ENCODE measurements around the gene ALS2CL. TPM values are rescaled to one million over a fixed set of nuclear protein-coding genes. Genes with fewer than 3 reads are reported as not detected.
A peak's percentile ranks its signal among the peaks of the same experiment; 100 is the strongest.

ALS2CL gene
- total RNA-seq, 3 donors from 2014 or later = 28.5 to 68.1 (median 43.7) TPM

DNA sequence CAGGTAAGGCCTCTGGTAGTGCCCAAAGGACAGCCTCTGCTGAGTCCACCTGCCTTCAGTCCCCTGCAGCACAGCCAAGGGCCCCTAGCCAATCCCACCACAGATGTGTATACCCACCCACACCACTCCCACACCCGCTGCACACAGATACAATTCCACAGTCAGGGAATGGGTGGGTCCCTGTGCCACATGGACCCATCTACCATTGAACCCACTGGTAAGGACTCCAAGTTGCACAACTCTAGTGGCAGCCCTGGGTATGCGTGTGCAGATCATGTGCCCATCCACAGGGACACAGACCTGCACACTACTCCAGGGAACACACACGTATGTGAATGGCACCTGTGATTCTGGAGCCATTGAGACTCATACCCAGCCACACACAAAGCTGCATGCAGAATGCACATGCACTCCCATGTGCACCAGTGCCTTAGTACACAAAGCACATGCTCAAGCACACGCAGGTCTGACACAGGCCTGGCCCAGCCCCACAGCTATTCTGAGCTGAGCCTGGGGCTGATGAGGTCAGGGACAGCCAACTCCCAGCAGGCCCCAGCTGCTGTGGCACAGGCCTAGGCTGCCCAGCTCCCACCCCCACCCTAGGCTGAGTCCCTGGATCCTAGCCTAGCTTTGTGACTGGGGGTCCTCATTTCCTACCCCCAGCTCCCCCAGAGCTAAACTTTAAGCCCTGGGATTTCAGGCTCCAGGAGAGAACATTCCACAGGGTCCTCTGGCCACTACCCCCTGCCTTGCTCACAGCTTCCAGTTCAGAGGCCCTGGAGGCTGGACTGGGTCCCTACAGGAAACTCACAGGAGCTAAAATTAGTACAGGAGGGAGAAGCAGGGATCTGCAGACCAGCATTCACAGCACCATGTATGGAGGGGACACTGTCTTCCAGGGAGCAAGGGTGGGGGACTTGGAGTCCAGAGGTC lies 2.7 kb upstream of the ALS2CL start:
- H3K4me1 ChIP-seq (ENCODE audit: low read depth) = peaks cover 21% of the 10 kb centered on the region
- intact Hi-C loops (cut with DNase I, micrococcal nuclease) = no loop called here
- ATAC-seq (no peak), DNase-seq (no peak)
- no peak overlapping the region for H3K4me3 ChIP-seq
- H3K9me3 ChIP-seq = no peaks in the 10 kb centered on the region
- TF ChIP-seq, protein P1, sequence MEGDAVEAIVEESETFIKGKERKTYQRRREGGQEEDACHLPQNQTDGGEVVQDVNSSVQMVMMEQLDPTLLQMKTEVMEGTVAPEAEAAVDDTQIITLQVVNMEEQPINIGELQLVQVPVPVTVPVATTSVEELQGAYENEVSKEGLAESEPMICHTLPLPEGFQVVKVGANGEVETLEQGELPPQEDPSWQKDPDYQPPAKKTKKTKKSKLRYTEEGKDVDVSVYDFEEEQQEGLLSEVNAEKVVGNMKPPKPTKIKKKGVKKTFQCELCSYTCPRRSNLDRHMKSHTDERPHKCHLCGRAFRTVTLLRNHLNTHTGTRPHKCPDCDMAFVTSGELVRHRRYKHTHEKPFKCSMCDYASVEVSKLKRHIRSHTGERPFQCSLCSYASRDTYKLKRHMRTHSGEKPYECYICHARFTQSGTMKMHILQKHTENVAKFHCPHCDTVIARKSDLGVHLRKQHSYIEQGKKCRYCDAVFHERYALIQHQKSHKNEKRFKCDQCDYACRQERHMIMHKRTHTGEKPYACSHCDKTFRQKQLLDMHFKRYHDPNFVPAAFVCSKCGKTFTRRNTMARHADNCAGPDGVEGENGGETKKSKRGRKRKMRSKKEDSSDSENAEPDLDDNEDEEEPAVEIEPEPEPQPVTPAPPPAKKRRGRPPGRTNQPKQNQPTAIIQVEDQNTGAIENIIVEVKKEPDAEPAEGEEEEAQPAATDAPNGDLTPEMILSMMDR (IDR thresholded peaks at IDR 0.05) = no peak
- H3K36me3 ChIP-seq (ENCODE audit: low read depth) = no peaks in the 10 kb centered on the region

DNA sequence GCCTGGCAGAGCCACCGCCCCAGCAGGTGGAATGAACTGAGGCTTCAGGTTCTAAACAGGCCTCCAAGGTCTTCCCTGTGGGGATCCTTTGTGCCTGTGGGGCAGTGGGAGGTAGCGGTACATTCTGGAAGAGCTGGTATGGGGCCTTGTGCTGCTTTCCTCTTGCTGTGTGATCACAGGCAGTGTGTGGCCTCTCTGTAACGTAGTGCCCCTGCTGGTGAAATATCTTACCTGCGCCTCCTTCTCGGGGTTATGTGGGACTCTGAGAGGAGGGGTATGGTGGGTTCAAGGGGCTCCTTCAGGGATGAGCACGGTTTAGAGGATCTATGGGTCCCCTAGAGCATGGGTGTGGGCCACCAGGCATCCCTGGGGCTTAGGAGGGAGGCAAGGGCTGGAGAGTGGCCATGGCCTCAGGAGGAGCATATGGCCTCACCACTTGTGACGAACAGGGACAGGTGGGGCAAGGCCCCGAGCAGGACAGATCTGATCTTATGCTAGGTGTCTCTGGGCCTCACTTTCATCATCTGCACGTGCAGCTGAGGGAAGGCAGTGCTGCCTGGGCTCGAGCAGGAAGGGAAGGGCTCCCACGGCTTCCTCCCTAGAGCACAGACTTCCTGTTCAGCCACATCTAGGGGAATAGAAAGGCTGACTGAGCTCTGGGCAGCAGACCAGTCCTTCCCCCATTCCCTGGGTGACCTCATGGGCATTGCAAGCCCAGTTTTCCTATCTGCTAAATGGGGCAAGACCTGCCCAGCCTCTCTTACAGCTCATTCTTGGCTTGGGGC lies 1.9 kb upstream of the ALS2CL start:
- no peak for ATAC-seq
- Histone ChIP-seq H3K9me3 (no peaks in the 10 kb centered on the region), H3K4me1 (ENCODE audit: low read depth) (peaks cover 27% of the 10 kb centered on the region), H3K36me3 (ENCODE audit: low read depth) (no peaks in the 10 kb centered on the region), H3K4me3 (no peak overlapping the region)
- TF ChIP-seq, protein P1 (IDR thresholded peaks at IDR 0.05) = no peak
- peak in 2 of 3 donors; percentile 43 to 47 for DNase-seq
- intact Hi-C loops (cut with DNase I, micrococcal nuclease) = no loop called here

DNA sequence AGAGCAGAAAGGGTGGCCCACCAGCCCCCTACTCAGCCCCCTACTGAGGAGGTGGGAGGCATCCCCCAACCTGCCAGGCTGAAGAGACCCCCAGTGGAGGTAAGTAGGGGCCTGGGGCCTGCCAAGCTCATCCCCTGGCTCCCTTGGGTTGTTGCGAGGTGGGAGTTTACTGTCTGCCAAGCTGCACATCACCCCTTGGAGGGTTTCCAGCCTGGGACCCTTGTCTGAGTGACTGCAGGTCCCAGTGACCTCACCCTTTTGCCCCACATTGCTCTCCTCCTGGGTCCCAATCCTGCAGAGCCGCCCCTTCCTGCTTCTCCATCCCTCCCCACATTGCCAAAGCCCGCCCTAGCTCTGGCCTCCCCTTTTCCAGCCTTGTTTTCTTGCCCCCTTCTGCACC lies 1.0 kb upstream of the ALS2CL start:
- Histone ChIP-seq H3K9me3 (no peaks in the 10 kb centered on the region), H3K4me3 (no peak overlapping the region), H3K36me3 (ENCODE audit: low read depth) (no peaks in the 10 kb centered on the region), H3K4me1 (ENCODE audit: low read depth) (peaks cover 29% of the 10 kb centered on the region)
- intact Hi-C loops (cut with DNase I, micrococcal nuclease) = no loop called here
- no peak for ATAC-seq
- TF ChIP-seq, protein P1 (IDR thresholded peaks at IDR 0.05) = no peak
- DNase-seq = no peak

DNA sequence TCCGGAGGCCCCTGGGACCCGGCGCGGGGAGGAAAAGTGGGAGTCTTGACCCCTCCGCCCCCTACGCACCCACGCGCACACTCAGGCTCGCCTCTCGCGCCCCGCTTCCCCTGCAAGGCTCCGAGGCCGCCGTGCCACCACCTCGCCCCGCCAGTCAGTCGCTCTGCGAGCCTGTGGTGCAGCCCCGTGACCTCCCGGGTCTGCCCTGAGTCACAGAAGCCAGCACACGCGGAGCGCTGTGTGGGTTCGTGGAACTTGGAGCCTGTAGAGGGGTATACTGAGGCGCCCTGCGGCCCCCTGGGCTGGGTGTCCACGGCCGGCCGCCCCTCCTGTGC lies 380 bp upstream of the ALS2CL start:
- Histone ChIP-seq H3K4me1 (ENCODE audit: low read depth) (peaks cover 29% of the 10 kb centered on the region), H3K36me3 (ENCODE audit: low read depth) (no peaks in the 10 kb centered on the region), H3K9me3 (no peaks in the 10 kb centered on the region), H3K4me3 (no peak overlapping the region)
- DNase-seq (peak in 1 of 3 donors; percentile 66), ATAC-seq (no peak)
- TF ChIP-seq, protein P1 (IDR thresholded peaks at IDR 0.05) = no peak
- intact Hi-C loops (cut with DNase I, micrococcal nuclease) = no loop called here

DNA sequence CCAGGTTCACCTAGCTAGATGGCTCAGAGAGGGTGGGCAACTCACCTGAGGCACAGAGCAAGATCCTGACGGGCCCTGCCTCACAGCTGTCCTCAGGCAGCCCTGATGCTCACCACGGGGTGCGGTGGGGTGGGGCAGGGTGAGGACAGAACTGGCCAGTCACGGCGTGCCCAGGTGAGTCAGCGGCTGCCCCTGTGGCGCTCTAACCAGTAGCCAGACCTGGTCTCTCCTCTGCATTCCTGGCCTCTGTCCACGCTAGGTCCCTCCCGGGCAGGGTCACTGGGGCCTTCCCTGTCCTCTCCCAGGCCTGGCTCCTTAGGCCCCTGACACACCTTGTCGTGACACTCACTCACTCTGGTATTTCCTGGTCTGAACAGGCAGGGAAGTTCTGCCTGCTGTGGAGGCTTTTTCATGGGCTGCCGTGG lies 901 bp downstream of the ALS2CL start:
- peak overlapping the region; percentile 41 for H3K4me3 ChIP-seq
- H3K4me1 ChIP-seq (ENCODE audit: low read depth) = peaks cover 29% of the 10 kb centered on the region
- no peaks in the 10 kb centered on the region for H3K36me3 ChIP-seq (ENCODE audit: low read depth)
- ATAC-seq (peak; percentile 81), DNase-seq (peak; percentile 91 to 94 (median 93))
- TF ChIP-seq, protein P1 (IDR thresholded peaks at IDR 0.05) = no peak
- H3K9me3 ChIP-seq = no peaks in the 10 kb centered on the region
- intact Hi-C loops (cut with DNase I, micrococcal nuclease) = no loop called here

All from mucosa of descending colon (tissue), 3 donors.